HG03571 (cell line): ENCODE results near the gene KIF7.

ENCODE experiments used
- ATAC-seq: cut with Tn5 transposase; IDR thresholded peaks from one replicate; pipeline ENCODE4 v1.9.1; 2021; ENCODE audit not compliant: unreplicated experiment

KIF7 gene

DNA sequence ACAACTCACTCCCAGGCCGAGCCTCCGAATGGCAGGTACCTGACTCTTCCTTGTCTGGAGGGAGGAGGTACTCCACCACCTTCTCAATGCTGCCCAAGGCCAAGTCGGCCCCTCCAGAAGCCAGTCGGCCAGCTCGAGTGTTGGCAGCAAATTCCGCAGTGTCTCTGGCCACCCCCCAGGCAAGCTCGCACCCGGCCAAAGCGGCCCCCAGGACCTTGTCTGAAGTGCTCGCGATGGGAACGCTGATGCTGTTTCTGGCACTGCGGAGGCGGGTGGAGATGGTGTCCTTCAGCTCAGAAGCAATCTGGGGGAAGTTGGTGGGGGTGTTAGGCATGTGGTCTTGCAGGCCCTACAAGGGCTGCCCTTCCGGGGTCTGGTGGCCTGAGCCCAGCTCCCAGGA, 14.7 kb upstream of the KIF7 start:
- ATAC-seq: no peak

DNA sequence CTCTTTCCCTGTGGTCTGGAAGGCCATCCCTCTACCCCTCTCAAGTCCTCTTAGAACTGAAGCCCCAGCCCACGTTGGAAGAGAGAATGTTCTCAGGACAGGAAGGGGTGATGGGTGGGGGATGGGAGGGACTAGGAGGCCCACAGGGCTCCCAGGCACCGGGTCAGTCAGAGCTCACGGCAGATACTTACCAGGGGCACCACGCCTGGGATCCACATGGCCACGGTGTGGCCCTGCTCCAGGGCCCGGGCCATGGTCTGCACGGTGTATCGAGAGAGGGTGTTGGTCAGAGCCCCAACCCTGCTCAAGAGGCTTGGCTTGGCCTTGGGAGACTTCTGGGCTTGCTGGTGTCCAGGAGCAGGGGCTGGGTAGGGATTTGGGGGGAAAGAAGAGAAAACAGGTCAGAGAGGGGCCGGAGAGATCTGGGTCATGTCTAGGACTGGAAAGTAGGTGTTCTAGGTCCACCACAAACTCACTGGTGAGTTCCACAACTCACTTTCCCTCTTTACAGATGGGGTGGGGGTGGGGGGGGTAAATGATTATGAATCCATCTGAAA, 14.1 kb upstream of the KIF7 start:
- no peak for ATAC-seq

DNA sequence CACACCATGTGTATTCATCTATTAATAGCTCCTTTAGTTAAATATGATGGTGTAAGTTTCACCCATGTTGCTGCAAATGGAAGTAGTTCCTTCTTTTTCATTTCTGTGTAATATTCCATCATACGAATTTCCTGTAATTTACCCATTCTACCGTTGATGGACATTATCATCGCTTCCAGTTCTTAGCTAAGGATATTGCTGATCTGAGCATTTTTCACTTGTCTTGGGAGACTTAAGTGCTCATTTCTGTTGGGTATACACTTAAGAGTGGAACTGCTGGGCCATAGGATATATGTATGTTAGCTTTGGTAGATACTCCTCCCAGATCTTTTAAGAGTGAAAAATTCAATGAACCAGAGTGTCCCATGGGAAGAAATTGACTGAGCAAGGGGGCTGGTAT, 12.9 kb upstream of the KIF7 start:
- ATAC-seq: no peak

DNA sequence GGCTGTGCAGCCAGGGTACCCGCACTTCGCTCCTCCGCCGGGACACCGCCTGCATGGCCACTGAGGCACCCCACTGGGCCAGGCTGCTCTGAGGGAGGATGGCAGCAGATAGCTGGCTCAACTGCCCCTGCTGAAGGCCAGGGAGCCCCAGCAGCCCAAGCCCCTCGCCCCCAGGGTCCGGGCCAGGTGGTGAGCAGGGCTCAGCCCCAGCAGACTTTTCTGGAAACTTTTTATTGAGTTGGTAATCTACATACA, 12.4 kb upstream of the KIF7 start:
- ATAC-seq: no peak

DNA sequence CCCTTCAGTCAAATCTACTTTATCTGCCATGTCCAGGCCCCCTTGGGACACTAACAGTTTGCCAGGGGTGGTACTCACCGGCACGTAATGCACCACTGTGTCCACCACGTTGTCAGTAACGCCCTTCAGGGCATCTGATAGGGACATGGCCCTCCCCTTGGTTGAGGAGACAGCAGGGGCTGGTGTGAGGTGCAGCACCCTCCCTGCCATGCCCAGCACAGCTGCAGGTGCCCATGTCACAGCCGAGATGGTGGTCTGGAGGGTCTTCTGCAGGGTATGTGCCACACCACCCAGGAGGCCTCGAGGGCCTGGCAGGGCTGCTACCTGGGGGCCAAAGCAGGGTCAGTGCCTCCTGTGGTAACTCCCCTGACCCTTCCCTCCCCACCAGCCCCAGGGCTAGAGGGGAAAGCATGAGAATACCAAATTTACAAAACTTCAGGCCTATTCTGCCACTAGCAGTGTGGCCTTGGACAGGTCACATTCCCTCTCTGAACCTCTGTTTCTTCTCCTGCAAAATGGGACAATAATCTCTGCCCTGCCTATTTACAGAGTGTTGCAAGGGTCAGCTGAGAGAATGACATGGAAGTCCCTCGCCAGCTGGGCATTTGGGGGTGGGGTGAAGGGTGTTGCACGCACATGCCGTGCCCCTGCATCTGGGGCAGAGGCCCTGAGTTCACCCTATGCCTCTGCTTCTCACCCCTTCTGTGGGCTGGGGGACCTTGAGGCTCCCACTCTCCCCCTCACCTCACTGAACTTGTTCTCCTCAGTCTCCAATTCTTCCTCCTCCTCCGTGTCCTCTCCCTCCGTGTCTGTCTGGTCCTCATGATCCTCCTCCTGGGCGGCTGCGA, 11.8 kb upstream of the KIF7 start:
- ATAC-seq: no peak

DNA sequence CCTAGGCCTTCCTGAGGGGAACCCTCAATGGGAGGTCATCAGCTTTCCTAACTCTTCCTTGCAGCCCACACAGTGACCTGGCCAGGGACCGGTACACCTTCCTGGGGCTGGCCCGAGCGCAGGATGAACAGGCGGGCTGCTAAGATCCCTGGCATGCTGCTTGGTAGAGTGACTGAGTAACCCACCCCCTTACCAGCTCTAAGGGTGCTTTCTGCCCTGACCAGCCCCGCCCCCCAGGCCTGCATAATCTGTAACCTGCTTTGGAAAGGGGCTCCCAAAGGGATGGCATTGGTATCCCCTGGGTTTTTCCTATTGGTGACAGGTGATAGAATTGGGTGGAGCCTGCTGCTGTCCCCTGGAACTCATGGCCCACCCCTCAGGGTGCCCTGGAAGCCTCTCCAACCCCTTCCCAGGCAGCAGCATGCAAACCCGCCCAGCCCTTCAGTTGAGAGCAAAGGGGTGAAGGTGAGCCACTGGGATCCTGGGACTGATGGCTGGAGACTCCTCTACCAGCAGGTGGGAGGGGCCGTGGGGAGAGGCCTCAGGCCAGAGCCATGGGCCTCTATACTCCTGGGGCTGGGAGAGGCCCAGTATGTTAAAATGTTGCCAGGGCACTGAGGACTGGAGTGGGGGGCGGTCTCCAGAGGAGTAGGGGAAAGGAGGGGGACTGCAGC, 11.1 kb upstream of the KIF7 start:
- no peak for ATAC-seq

DNA sequence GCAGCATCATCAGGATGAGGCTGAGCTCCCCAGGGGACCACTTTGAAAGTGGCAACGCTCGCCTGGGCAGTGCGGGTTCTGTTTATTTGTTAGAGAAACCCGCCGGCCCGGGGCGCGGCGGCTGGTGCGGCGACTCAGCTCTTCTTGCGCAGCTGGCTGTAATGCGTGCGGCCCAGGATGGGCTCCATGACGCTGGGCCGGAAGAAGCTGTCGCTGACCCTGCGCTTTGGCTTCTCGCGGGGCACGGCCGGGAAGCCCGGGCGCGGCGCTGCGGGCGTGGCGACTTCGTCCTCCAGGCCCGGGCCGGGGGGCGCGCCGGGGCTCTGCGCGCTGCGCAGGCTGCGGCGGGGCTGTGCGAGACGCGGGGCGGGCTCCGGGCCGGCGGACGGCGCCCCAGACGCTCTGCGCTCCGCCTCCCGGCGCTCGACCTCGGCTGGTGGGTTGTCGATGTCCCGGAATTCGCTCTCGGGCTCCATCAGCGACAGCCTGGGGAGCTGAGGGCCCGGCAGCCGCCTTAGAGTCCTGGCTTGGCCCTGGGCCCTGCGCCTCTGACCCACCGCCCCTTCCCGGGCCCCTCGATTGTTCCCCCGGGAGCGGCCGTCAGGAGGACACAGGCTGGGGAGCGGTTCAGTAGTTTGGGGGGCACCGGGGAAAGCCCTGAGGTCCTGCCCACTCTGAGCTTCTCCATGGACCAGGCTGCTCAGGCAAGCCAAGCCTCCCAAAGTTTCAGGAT, 10.3 kb upstream of the KIF7 start:
- no peak for ATAC-seq

DNA sequence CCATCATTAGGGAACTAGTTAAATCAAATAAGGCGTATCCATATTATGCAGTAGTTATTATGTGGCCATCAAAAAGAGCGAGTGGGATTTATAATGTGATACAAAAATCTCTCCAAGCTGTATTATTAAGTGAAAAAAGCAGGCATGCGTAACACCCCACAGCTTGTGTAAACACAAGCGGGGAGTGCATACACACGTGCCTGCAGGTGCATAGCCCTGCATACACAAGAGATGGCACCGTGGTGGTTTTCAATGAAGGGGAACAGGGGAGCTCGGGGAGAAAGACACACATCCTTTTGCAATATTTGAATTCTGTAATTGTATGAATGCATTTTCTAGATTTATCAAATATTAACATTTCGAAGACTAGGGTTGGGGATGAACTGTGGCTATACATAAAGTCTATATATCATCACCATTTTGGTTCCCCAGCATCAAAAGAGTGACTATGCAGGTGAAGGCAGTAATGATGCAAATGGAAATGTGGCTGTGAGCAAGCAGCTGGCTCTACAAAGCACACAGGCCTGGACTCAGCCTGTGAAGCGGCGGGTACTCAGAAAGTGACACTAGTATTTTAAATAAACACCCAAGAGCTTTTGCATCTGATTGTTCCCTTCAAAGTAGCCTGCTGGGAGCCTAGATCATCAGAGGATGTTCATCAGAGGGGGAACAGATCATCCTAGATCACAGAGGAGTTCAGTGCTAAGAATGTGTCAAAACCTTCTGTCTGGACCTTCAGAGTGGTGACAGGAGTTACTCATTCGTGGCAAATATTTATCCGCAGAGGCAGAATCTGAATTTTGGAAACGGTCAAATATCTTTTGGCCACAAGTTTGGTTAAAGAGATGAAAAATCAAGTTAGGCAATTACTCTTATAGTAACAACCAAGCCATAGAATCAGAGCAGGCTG, 9.4 kb upstream of the KIF7 start:
- no peak for ATAC-seq

DNA sequence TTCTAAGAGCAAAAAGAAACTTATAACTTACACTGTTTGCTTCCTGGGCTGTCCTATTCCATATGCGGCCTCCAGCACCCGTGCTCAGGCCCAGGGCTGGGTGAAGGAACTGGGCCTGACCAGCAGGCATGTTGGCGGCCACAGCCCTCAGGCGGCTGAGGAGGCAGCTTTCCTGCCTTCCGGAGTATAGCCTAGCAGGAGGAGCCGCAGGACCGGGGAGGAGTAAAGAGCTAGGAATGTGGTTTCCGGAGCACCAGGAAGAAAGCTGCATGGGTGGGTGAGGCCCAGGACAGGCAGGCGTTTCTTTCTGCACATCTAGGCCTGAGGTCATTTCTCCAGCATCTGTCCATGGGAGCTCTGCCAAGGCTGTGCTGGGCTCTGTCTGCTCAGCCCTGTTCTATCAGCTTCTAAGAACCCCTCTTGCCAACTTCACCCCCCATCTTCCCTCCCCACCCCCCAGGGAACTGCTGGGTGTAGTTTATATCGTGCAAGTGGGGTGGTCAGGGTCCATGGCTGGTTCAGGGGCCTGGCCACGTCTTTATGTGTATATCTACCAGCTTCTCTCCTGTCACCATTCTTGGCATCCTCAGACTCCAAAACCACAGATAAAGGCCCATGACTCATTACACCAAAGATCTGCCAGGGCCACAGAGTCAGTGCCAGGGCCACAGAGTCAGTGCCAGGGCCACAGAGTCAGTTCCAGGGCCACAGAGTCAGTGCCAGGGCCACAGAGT, 7.8 kb upstream of the KIF7 start:
- ATAC-seq: no peak

DNA sequence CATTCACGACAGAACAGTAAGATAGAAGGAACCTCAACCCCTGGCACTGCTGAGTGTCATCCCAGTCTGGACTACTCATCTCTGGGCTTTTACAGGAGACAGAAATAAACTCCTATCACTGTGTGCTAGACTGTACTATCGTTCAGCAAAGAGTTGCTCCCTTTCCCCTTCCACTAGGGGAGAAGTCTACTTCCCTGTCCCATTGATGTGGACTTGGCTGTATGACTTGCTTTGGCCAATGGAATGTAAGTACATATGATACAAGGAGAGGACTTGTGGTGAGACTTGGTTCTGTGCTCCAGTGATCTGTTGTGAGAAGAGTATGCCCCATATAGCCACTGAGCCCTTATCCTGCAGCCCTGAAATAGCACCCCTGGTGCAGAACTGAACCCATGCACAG, 5.3 kb upstream of the KIF7 start:
- ATAC-seq: no peak

DNA sequence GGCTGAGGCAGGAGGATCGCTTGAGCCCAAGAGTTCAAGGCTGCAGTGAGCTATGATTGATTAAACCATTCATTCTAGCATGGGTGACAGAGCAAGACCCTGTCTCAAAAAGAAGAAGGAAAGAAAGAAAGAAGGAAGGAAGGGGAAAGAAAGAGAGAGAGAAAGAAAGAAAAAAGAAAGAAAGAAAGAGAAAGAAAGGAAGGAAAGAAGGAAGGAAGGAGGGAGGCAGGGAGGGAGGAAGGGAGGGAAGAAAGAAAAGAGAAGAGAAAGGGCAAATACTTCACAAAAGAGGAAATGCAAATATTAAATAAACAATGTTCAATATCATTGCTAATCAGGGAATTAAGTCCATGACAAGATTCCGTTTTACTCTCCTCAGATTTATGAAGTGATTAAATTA, 4.0 kb upstream of the KIF7 start:
- no peak for ATAC-seq

DNA sequence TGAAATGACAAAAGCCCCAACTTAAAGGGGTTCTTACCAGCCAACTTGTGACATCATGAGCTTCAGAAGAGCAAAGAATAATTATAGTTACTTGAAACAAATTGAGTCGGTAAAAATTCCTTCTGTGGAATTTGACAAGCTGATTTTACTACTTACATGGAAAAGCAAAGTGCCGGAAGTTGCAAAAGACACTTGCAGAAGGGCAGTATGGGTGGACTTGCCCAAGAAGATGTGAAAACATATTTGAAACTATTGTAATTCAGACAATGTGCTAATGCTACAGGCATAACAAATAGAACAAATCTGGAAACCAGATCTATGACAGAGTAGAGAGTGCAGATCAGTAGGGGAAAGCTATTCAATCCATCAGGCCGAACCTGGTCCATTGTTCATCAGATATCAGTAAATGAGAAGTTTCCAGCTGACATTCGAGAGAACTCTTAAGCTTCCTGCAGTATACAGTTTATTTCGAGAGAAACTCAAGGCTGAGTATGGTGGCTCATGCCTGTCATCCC, 2.5 kb upstream of the KIF7 start:
- ATAC-seq: no peak

DNA sequence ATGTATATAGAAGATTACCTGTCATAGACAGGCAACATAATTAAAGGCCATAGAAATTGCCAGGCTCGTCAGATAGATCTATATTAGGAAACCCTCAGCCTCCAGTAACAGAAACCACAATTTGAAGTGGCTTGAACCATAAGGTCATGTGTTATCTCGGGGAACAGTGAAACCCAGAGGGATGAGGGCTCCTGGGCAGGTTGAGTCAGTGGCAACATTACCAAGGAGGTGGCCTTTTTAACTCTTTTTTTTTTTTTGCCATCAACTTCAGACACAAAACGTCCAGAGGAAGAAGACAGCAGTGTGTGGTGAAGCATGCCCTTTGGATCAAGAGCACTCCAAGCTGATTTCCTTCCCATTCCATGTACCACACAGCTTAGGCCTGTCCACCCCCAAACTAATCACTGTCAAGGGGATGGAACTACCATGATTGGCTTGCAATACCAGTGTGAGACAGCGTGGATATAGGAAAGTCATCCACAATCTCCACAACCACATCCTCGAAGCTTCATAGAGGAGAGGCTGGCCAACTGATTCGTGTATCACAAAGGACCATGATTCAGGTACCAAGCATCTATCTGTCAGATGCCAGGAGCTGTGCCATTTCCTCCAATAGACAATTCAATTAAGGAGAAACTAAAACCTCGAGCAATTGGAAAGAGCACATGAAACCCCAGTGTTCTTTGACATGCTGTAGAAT, 999 bp upstream of the KIF7 start:
- ATAC-seq: no peak

DNA sequence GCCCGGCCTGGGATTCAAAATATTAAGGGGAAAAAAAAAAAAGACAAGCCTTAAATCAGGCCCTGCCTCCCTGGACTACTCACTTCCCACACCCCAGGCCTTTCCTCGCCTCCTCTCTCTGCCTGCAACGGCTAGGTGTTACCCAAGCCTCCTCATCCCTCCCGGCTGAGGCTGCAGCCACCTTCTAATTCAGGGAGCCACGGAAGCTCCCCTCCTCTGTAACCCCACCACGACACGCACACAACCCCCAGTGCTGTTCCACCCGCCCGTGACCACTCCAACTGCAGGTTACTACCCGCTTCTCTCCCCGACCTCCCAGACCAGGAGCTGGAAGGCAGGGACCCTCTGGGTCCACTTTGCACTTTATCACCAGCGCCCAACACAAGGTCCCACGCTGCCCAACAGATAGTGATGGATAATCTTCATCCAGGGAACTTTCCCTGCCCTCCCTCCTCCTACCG, 936 bp downstream of the KIF7 start:
- ATAC-seq: no peak

DNA sequence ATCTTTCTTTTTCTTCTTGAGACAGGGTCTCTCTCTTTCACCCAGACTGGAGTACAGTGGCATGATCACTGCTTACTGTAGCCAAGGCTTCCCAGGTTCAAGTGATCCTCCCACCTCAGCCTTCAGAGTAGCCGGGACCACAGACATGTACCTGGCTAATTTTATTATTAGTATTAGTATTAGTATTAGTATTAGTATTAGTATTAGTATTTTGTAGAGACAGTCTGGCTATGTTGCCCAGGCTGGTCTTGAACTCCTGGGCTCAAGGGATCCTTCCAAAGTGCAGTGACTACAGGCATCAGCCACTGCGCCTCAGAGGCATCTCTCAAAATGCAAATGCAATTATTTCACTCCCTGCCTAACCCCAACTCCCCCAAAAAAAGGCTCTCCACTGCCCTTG, 1.7 kb downstream of the KIF7 start:
- no peak for ATAC-seq

DNA sequence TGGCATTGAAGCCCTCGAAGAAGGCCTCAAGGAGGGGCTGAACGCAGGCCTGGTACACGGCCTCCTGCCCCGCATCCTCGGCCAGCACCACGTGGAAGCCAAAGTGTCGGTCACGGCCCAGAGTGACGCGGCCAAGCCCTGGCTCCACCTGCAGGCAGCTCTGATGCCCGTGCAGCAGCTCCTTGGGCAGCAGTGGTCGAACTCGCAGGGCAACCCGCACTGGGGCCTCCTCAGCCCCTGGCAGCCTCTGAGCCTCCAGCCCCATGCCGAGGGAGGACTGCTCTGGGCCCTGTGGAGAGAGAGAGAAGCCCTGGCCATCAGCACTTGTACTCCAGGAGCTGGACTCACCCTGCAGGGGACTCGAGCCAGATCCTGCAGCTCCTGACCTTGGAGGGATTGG, 2.6 kb downstream of the KIF7 start:
- no peak for ATAC-seq

DNA sequence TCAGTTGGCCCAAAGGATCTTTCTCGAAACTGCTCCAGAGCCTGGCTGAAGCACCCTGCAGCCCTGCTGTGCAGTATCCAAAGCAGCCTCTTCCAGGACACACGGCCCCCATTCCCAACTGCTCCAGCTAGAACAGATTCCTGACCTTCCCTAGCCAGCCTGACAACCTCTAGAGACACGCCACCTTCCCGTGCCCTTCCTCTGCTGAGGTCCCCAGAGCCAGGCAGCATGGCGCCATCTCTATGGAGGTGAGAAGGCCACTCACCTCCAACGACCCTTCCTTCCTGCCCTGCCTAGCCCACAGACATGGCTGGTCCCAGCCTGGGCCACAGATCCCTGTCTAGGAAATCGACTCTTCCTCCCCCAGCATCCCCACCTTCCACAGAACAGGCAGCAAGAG, 3.1 kb downstream of the KIF7 start:
- no peak for ATAC-seq

DNA sequence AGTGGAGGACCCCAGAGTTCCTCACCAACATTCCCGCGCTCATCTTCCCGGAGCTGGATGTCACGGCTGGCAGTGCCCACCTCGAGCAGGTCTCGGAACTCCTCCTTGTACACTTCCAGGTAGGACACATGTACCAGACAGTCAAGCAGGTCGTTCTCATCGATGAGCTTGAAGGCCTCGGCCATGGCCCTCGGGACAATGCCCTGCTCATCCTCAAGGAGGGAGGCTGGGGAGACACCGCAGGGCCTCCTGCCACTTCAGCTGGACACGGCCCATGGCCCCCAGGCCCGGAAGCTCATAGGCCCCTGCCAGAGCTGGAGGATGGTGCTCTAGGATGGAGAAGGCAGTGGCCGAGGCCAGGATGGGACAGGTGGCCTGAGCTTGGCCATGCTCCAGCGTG, 5.6 kb downstream of the KIF7 start:
- no peak for ATAC-seq

DNA sequence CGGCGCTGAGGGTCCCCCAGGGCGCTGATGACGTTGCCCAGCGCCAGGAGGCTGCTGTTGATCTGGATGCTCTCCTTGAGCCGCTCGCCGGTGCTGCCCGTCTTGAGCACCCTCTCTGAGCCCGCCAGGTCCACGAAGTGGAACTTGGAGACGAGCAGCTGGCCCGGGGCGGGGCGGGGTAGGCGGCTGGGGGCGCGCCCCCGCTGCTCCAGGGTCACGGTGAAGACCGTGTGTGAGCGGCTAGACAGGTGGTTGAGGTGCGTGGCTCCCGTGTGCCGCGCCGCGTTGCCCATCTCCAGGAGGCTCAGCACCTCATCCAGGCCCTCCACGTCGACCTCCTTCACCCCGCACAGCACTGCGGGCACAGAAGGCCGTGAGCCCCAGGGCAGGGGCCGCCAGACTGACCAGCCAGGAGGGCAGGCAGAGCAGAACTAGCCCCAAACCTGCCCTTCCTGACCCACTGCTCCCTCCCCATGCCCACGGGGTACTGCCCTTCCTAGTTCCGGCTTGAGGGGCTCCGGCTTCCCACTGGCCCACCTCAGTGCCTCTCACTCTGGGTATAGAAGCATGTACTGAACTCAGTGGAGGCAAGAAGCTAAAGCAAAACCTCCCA, 6.1 kb downstream of the KIF7 start:
- ATAC-seq: no peak
